ENCODE results near the gene STAT5A. TPM values are rescaled to one million over a fixed set of nuclear protein-coding genes. Genes with fewer than 3 reads are reported as not detected.
"Not testable (repeated sequence)": the region's sequence is repeated elsewhere in the genome, so short reads cannot be mapped to it uniquely, and the experiment has no call there.

STAT5A gene
- total RNA-seq, 1 donor from 2014 or later, result 1.3 TPM

DNA sequence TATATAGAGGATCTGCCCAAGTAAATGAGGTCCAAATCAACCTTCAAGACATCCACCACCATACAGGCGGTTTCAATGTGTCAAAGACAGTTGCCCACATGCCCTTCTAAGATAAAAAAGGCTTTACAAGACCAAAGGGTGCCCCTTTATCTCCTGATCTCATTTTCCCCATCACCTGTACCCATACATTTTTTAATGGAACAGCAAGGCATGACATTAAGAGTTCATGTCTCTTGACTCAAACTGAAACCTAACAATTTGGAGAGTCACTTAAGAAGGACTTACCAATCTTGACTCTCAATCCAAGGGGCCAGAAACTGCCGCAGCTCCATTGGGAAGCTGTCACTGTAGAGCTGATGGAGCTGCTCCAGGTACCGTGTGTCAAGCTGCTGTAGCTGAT lies 59.8 kb downstream of the STAT5A start:
- FAIRE-seq (no peak), DNase-seq (ENCODE audit: low read depth) (no peak)
- TF ChIP-seq, protein P1, sequence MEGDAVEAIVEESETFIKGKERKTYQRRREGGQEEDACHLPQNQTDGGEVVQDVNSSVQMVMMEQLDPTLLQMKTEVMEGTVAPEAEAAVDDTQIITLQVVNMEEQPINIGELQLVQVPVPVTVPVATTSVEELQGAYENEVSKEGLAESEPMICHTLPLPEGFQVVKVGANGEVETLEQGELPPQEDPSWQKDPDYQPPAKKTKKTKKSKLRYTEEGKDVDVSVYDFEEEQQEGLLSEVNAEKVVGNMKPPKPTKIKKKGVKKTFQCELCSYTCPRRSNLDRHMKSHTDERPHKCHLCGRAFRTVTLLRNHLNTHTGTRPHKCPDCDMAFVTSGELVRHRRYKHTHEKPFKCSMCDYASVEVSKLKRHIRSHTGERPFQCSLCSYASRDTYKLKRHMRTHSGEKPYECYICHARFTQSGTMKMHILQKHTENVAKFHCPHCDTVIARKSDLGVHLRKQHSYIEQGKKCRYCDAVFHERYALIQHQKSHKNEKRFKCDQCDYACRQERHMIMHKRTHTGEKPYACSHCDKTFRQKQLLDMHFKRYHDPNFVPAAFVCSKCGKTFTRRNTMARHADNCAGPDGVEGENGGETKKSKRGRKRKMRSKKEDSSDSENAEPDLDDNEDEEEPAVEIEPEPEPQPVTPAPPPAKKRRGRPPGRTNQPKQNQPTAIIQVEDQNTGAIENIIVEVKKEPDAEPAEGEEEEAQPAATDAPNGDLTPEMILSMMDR (IDR thresholded peaks at IDR 0.05; ENCODE audit: insufficient read depth, low read length, severe bottlenecking), result no peak
- no peaks in the 10 kb centered on the region for H3K27me3 ChIP-seq (ENCODE audit: control insufficient read depth, insufficient read depth, low read length)
- H3K36me3 ChIP-seq (ENCODE audit: control insufficient read depth, insufficient read depth, low read length), result peaks cover 12% of the 10 kb centered on the region
- H3K4me3 ChIP-seq (ENCODE audit: low read depth, low read length), result no peak overlapping the region

DNA sequence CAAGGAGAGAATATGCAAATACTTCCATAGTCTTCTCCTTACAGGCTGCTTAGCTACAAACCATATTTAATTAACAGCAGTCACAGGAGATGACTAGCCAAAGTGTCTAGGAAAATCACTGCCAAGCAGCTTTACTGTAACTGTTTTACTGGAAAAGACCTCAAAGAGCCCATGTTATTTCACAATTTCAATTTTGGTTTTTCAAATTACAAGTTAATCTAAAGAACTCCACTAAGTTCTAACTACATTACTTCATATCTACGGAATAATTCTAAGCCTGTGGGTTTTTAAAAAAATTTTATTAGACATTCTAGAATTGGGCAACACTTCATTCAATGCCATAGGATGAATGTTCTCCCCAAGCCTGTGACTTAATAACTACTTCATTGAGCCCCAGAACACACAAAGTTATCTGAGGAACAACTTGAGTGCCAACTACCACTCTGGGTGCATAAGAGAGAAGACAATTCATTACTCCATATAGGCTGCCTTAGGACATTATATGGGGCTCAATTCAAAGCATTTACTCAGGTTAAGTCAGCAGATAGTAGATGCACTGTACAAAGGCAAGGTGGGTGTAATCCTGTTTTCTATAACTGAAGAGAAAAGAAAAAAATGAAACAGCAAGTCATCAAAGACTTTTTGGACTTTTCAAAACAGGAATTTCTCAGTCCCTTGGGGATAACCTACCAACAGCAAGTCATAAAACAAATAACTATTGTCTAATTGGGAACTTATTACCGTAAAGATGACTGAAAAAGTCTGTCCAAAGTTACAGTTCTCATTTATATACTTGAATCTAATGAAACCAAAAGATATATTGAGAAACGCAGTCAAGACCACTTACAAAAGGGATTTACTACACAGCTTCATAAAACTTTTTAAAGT lies 66.9 kb downstream of the STAT5A start:
- DNase-seq (ENCODE audit: low read depth) (no peak), FAIRE-seq (no peak)
- TF ChIP-seq, protein P1 (IDR thresholded peaks at IDR 0.05; ENCODE audit: insufficient read depth, low read length, severe bottlenecking), result no peak
- Histone ChIP-seq H3K4me3 (ENCODE audit: low read depth, low read length) (no peak overlapping the region), H3K36me3 (ENCODE audit: control insufficient read depth, insufficient read depth, low read length) (no peaks in the 10 kb centered on the region), H3K27me3 (ENCODE audit: control insufficient read depth, insufficient read depth, low read length) (no peaks in the 10 kb centered on the region)

DNA sequence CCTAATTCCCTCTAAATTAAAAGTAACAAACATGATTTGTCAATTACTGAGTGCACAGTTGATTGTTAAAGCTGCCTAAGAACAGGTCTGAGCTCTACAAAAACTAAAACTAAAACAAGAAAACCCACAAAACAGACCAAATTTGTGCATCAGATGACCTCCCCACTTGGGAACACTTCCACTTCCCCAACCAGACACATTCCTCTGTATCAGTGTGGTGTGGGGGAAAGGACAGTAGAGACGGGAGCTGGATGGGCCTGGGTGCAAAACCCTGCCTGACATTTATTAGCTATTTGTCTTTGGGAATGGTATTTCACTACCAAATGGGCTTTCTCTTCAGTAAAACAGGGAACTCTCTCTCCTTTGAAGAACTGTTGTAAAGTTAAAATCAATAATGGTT lies 70.1 kb downstream of the STAT5A start:
- Histone ChIP-seq H3K36me3 (ENCODE audit: control insufficient read depth, insufficient read depth, low read length) (no peaks in the 10 kb centered on the region), H3K4me3 (ENCODE audit: low read depth, low read length) (no peak overlapping the region), H3K27me3 (ENCODE audit: control insufficient read depth, insufficient read depth, low read length) (no peaks in the 10 kb centered on the region)
- FAIRE-seq (no peak), DNase-seq (ENCODE audit: low read depth) (no peak)
- TF ChIP-seq, protein P1 (IDR thresholded peaks at IDR 0.05; ENCODE audit: insufficient read depth, low read length, severe bottlenecking), result no peak

DNA sequence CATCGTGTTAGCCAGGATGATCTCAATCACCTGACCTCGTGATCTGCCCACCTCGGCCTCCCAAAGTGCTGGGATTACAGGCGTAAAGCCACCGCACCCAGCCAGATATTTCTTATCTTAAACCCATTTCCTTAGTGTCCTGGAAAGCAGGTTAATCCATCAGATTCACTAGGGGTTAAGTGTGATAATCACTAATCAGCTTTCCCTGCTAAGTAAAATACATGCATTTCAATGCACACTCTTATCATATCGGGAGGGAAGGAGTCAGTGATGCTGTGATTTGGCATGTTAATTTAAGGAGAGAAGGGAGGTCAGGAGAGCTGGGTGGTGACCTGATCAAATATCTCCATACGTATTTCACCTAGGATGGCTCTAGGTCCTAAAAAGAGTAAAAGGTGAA lies 70.8 kb downstream of the STAT5A start:
- FAIRE-seq (no peak), DNase-seq (ENCODE audit: low read depth) (no peak)
- Histone ChIP-seq H3K27me3 (ENCODE audit: control insufficient read depth, insufficient read depth, low read length) (no peaks in the 10 kb centered on the region), H3K36me3 (ENCODE audit: control insufficient read depth, insufficient read depth, low read length) (no peaks in the 10 kb centered on the region), H3K4me3 (ENCODE audit: low read depth, low read length) (no peak overlapping the region)
- TF ChIP-seq, protein P1 (IDR thresholded peaks at IDR 0.05; ENCODE audit: insufficient read depth, low read length, severe bottlenecking), result no peak

- not testable (repeated sequence) for FAIRE-seq; H3K36me3 ChIP-seq (ENCODE audit: control insufficient read depth, insufficient read depth, low read length); H3K4me3 ChIP-seq (ENCODE audit: low read depth, low read length); H3K27me3 ChIP-seq (ENCODE audit: control insufficient read depth, insufficient read depth, low read length); DNase-seq (ENCODE audit: low read depth)
Measured at GRCh38 chr17:42360388-42360787, 72.1 kb downstream of the STAT5A start.

Other genes starting within 250 kb of the STAT5A start
- 0.26 and 0.64 TPM in 2 replicates for gene C17orf113, start 237.9 kb upstream of the STAT5A start, total RNA-seq
- gene ZNF385C, start 190.0 kb upstream of the STAT5A start, total RNA-seq, result under 0.01 and 0.26 TPM in 2 replicates
- gene DHX58, start 175.8 kb upstream of the STAT5A start, total RNA-seq, result 4.4 and 5.0 TPM in 2 replicates
- gene KAT2A, start 167.1 kb upstream of the STAT5A start, total RNA-seq, result 5.6 and 10.3 TPM in 2 replicates
- not detected in 2 replicates for gene HSPB9, start 165.7 kb upstream of the STAT5A start, total RNA-seq
- 52.1 and 63.9 TPM in 2 replicates for gene RAB5C, start 133.5 kb upstream of the STAT5A start, total RNA-seq
- gene KCNH4, start 107.4 kb upstream of the STAT5A start, total RNA-seq, result not detected in 2 replicates
- not detected in 2 replicates for gene HCRT, start 103.0 kb upstream of the STAT5A start, total RNA-seq
- 5.9 and 6.8 TPM in 2 replicates for gene GHDC, start 94.0 kb upstream of the STAT5A start, total RNA-seq
- 11.6 and 12.2 TPM in 2 replicates for gene STAT5B, start 12.1 kb upstream of the STAT5A start, total RNA-seq
- gene STAT3, start 99.9 kb downstream of the STAT5A start, total RNA-seq, result 40.0 and 56.6 TPM in 2 replicates
- 126 and 159 TPM in 2 replicates for gene CAVIN1, start 134.8 kb downstream of the STAT5A start, total RNA-seq
- 20.0 and 54.2 TPM in 2 replicates for gene ATP6V0A1, start 170.4 kb downstream of the STAT5A start, total RNA-seq
- gene NAGLU, start 247.7 kb downstream of the STAT5A start, total RNA-seq, result 8.4 and 14.2 TPM in 2 replicates

Data from bronchial epithelial cell (primary cell).